A549 (cell line): ENCODE results near the gene PKHD1.

Experiments used
- CEBPB ChIP-seq, 2 experiments: fragments of >200 bp in 1 of 2; sonication (Bioruptor Twin) in 1 of 2; formaldehyde crosslinking in 1 of 2; IDR thresholded peaks; 2 replicates each; pipeline ENCODE4 v1.6.1; 2012 to 2016
- CTCF ChIP-seq: fragments of >200 bp; sonication (Bioruptor Twin); formaldehyde crosslinking; IDR thresholded peaks from 3 replicates; pipeline ENCODE4 v1.5.1; 2016
- EP300 ChIP-seq, 2 experiments: fragments of >200 bp; sonication (Bioruptor Twin); formaldehyde crosslinking; IDR thresholded peaks; 2 replicates in 1 of 2; 3 replicates in 1 of 2; pipeline ENCODE4 v1.6.1; 2016 to 2017
- RAD21 ChIP-seq, 2 experiments: fragments of >200 bp in 1 of 2; sonication (Bioruptor Twin) in 1 of 2; formaldehyde crosslinking in 1 of 2; IDR thresholded peaks in 1 of 2; conservative IDR thresholded peaks in 1 of 2; 2 replicates in 1 of 2; 3 replicates in 1 of 2; pipeline ENCODE4 v1.6.1; 2012 to 2018; ENCODE audit warnings: inconsistent platforms in 1 of 2
- TF ChIP-seq, protein P1 (sequence below): IDR thresholded peaks from 2 replicates; pipeline ENCODE4 v1.6.1; 2012

DNA sequence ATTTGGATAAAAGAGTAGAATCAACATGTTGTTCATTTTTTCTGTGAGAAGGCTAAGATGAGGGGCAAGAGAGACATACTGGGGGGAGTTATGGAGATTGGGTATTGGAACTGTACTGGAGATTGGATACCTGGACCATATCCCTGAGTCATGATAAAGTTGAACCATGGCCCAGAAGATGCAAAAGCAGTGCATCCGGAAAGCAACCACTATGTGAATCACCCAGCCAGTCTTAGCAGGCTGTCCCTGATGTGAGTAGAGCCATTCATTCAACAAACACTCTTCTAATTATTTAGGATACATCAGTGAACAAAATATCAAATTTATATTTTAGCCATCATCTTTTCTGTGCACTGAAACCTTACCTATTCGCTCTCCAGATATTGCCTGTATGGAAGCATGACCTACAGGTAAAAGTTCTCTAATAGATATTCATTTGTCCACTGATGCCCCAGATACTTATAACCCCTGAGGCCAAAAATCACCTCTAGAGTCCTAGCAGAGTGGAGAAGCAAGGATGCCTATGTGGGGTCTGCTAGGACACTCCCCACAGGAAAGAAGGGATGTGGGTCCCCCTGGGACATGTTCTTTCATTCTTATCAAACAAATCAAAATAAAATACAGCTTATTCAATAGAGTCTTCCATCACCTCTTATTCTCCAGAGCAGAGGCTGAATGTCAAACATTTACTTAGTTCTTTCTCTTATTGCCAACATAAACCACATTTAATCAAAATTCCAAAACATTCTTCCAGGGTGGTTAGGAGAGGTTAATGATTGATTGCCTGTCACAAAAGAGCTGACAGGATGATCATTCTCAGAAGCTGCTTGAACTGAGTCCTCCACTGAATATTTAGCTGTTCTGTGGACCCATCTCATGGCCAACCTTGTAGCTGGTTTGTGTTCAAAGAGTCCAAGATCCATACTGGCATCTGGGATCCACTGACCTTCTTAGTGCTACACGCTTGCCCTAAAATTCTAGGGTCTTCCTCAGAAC is 37.0 kb upstream of the PKHD1 start:
- TF ChIP-seq CEBPB (IDR thresholded peaks at IDR 0.05) (no peak), CTCF (no peak), EP300 (IDR thresholded peaks at IDR 0.05) (no peak), RAD21 (conservative IDR thresholded peaks at IDR 0.05 in 1 of 2, IDR thresholded peaks at IDR 0.05 in 1 of 2) (no peak)
- TF ChIP-seq, protein P1, sequence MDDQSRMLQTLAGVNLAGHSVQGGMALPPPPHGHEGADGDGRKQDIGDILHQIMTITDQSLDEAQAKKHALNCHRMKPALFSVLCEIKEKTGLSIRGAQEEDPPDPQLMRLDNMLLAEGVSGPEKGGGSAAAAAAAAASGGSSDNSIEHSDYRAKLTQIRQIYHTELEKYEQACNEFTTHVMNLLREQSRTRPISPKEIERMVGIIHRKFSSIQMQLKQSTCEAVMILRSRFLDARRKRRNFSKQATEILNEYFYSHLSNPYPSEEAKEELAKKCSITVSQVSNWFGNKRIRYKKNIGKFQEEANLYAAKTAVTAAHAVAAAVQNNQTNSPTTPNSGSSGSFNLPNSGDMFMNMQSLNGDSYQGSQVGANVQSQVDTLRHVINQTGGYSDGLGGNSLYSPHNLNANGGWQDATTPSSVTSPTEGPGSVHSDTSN = no peak
